ENCODE results near the gene SUMO1. TPM values are rescaled to one million over a fixed set of nuclear protein-coding genes. Genes with fewer than 3 reads are reported as not detected.
A peak's percentile ranks its signal among the peaks of the same experiment; 100 is the strongest.

The SUMO1 gene
- total and polyA plus RNA-seq, 2 of the 4 experiments (the other 2 are of a cell fraction) = 72.3 to 90.0 TPM

DNA sequence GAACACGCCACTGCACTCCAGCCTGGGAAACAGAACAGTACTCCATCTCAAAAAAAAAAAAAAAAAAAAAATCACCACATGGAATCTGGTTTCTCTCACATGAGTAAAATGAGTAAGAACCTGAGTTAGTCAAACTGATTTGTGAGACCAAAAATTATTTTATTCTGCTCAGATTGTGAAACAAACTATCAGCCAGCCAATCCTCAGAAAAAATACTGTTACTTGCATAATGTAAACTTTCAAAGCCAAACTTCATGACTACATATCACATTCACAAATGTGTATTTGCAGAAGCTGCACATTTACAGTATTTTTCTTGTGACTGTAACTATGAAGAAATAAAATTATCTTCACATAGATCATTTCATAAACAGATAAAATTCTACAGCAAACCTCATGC is 23.2 kb downstream of the SUMO1 start:
- peak; percentile 84 for DNase-seq

More for the DNA sequence above, 23.2 kb downstream of the SUMO1 start:
- intact Hi-C loops (cut with micrococcal nuclease) (no loop called here), dilution Hi-C loops (cut with HindIII; ENCODE audit: low sequenced_read_pairs, unreplicated experiment) (no loop called here), in situ Hi-C loops (cut with MboI; ENCODE audit: low sequenced_read_pairs) (no loop called here)
- no peak overlapping the region for H2BK15ac ChIP-seq (ENCODE audit: low read depth, low read length)
- peaks cover 4% of the 10 kb centered on the region; the same call in 1 of the 2 replicates for H4K20me1 ChIP-seq (ENCODE audit: insufficient read depth, low read length)
- no peak overlapping the region for H2AFZ ChIP-seq (replicated peaks; ENCODE audit: low read length, poor library complexity)
- WGBS, 2 experiments (ENCODE audit: extremely low coverage in 2 of 2, insufficient read length in 1 of 2) = no CpG with 5 or more reads among the region's 1 CpG
- no peaks in the 10 kb centered on the region for H3K9me1 ChIP-seq (ENCODE audit: insufficient read depth, low read length)
- H3K4me3 ChIP-seq (ENCODE audit: insufficient read depth, low read depth, low read length) = no peak overlapping the region
- H3K27ac ChIP-seq (ENCODE audit: insufficient read depth, low read length) = peak overlapping the region; percentile 49; the same call in 1 of the 2 replicates
- no peak overlapping the region for H4K91ac ChIP-seq (ENCODE audit: insufficient read depth, low read depth, low read length)
- no peak overlapping the region for H3K14ac ChIP-seq (replicated peaks; ENCODE audit: low read depth, low read length)
- no peak overlapping the region for H2BK5ac ChIP-seq (ENCODE audit: low read depth, low read length, poor library complexity, severe bottlenecking)
- BruUV-seq (replicated peaks) = no TSS peak
- H3K56ac ChIP-seq (ENCODE audit: extremely low read depth, insufficient read depth, low read length) = no peak overlapping the region
- no peak overlapping the region for H3K23ac ChIP-seq (ENCODE audit: low read depth, low read length)
- peaks cover 19% of the 10 kb centered on the region for H3K36me3 ChIP-seq (ENCODE audit: control insufficient read depth, insufficient read depth, low read length)
- H3K4ac ChIP-seq (ENCODE audit: low read depth, low read length) = no peak overlapping the region
- no peak overlapping the region for H2AK9ac ChIP-seq (replicated peaks; ENCODE audit: low read depth, low read length, poor library complexity)
- no peak overlapping the region for H4K8ac ChIP-seq (ENCODE audit: low read depth in 2 of 2, low read length in 2 of 2)
- no peak overlapping the region for H3K4me2 ChIP-seq (ENCODE audit: low read depth, low read length)
- H3K18ac ChIP-seq (ENCODE audit: low read depth, low read length) = no peak overlapping the region
- TF ChIP-seq, protein P1, sequence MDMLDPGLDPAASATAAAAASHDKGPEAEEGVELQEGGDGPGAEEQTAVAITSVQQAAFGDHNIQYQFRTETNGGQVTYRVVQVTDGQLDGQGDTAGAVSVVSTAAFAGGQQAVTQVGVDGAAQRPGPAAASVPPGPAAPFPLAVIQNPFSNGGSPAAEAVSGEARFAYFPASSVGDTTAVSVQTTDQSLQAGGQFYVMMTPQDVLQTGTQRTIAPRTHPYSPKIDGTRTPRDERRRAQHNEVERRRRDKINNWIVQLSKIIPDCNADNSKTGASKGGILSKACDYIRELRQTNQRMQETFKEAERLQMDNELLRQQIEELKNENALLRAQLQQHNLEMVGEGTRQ (IDR thresholded peaks at IDR 0.05; ENCODE audit: low read depth, low read length) = no peak
- no peak for TF ChIP-seq BHLHE40 (IDR thresholded peaks at IDR 0.05; ENCODE audit: low read depth, low read length)
- peak; percentile 71 for TF ChIP-seq CEBPB (IDR thresholded peaks at IDR 0.05; ENCODE audit: low read depth, low read length)
- no peak for TF ChIP-seq MXI1 (IDR thresholded peaks at IDR 0.05; ENCODE audit: borderline replicate concordance, low read depth, low read length)
- H3K4me1 ChIP-seq (ENCODE audit: control insufficient read depth, insufficient read depth, low read length) = no peaks in the 10 kb centered on the region
- ATAC-seq (ENCODE audit: low read depth) = peak; percentile 65
- no peaks in the 10 kb centered on the region for H3K27me3 ChIP-seq (ENCODE audit: control insufficient read depth, insufficient read depth, low read length)
- H3K9me3 ChIP-seq (ENCODE audit: control insufficient read depth, insufficient read depth, low read length) = no peaks in the 10 kb centered on the region
- peaks cover 12 to 32% of the 10 kb centered on the region in 2 experiments; a peak in 3 of 4 replicates for H3K79me1 ChIP-seq (ENCODE audit: low read depth in 1 of 2, low read length in 2 of 2)
- CTCF ChIA-PET = no interaction called here
- no peak overlapping the region for H2AK5ac ChIP-seq (ENCODE audit: low read depth, low read length)
- H3K9ac ChIP-seq (ENCODE audit: low read depth, low read length) = no peak overlapping the region
- H2BK120ac ChIP-seq (ENCODE audit: low read depth, low read length) = no peak overlapping the region
- no peak overlapping the region for H2BK20ac ChIP-seq (ENCODE audit: low read depth, low read length)
- H4K5ac ChIP-seq (ENCODE audit: low read depth, low read length) = no peak overlapping the region
- POLR2A ChIA-PET (ENCODE audit: unreplicated experiment) = no interaction called here

All from IMR-90 (cell line).